HG02763 (cell line): ENCODE measurements around the gene TMEM222.

Experiments used
- ATAC-seq: cut with Tn5 transposase; IDR thresholded peaks from one replicate; pipeline ENCODE4 v1.9.1; 2021; ENCODE audit warnings: mild to moderate bottlenecking, moderate library complexity; ENCODE audit not compliant: unreplicated experiment

Gene TMEM222

DNA sequence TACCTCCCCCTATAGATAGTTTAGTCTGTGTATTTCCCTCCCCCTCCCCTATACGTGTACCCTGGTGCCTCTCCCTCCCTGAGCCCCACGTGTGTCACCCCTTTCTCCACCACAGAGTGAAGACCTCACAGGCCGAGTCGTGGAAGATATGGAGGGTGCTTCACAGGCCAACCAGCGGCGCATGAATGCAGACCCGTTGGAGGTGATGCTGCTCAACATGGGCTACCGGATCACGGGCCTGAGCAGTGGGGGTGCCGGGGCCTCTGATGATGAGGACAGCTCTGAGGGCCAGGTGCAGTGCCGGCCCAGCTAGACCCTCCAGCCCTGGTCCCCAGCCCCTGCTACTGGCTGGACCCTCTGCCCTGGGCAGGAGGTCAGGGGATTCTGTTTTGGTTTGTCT is 15.9 kb upstream of the TMEM222 start:
- no peak for ATAC-seq

DNA sequence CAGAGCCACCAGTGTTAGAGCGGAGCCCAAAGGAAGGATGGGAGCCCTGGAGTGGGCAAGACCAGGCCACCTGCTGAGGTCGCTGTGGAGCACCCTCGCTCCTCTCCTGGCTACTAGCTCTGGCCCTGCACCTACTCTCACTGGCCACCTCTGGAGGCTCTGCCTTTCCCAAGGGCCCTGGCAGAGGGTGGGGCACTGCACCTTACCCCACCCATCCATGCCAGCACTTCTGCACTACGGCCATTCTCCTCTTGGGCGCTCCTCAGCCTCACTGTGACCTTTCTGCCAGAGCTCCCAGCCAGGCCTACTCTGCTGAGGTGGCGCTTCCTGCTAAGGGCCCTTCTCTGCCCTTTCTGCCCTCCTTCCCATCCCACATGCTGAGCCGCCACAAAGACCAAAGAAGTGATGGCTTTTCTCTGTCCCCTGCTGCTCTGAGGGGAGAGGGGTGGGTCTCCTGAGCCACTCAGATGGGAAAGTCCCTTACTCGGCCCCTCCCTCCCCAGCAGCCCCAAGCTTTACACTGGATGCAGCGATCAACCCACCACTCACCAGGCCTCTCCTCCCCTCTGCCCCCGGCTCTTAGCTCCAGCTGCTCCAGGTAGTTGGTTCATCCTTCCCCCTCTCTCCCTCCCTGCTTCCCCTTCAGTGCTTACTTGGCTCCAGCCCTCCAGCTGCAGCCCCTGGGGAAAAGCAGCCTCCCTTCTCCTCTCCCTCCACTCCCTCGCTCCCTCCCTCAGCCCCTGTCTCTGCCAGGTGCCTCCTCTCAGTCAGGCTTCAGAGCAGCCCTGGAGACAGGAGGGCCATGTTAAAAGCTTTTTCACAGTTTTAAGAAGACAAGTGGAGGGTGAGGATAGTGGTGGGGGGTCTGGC is 14.8 kb upstream of the TMEM222 start:
- ATAC-seq, result no peak

DNA sequence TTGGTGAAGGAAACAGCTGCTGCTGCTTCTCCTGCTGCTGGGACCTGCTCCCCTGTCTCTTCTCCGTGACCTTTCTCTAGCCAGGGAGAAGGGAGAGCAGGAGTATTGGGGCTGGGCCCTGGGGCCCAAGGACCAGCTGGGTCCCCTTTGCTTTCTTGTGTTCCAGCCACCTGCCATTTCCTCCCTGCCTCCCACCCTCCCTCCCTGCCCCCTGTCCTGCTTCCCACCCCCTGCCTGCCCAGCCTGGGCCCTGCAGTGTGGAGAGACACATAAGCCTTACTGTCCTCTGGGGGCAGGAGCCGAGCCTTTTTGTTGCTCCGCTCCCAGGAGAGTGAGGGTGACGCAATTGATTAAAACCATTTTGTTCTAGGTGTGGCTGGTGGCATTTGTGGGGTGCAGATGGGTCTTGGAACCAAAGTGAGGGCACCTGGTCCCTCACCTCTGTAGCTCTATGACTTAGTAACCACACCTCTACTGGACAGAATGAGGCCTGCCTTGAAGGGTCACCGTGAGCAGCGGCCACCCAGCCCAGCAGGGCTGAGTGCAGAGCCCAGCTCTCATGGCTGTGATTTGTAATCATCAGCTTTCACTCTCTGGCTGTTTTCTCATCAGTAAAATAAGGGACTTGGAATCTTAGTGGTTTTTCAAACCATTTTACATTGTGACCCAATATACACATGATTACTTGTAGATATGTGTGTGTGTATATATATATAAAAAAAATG is 13.9 kb upstream of the TMEM222 start:
- no peak for ATAC-seq

GRCh38 chr1:27314169-27314568 is 7.8 kb upstream of the TMEM222 start:
- ATAC-seq, result no peak

DNA sequence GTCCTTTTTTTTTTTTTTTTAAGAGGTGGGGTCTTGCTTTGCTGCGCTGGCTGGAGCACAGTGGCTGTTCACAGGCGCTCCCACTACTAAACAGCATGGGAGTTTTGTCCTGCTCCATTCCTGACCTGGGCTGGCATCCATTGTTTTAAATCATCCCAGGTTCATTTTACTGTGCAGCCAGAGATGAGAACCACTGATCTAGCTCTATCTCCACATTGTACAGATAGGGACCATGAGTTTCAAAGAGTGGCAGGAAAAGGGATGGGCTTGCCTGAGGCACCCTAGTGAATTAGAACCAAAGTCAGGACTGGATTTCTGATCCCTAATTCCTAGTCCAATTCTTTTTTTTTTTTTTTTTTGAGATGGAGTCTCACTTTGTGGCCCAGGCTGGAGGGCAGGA is 7.2 kb upstream of the TMEM222 start:
- ATAC-seq, result no peak

GRCh38 chr1:27316860-27317259 is 5.1 kb upstream of the TMEM222 start:
- ATAC-seq, result no peak

- no peak for ATAC-seq
Measured at GRCh38 chr1:27318136-27318535, 3.8 kb upstream of the TMEM222 start.

DNA sequence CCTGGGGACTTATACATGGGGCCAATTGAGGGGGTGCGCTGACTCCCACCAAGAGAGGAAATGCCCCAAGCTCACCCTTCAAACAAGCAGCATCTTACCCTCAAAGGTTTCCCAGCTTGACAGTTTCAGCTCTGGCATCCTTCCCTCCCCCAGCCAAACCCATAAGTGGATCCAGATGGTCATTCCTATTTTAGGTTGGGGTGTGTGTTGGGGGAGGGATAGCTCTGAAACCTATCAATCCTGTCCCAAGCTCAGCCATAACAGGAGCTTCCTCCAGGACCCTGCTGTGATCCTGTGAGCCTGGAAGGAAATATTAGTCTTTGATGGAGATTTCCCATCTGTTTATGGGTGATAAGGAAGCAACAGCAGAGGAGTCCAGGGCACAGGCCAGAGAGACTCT is 3.4 kb upstream of the TMEM222 start:
- no peak for ATAC-seq

GRCh38 chr1:27322569-27323240 is 742 bp downstream of the TMEM222 start:
- ATAC-seq, result no peak

- no peak for ATAC-seq
Measured at GRCh38 chr1:27325286-27325685, 3.3 kb downstream of the TMEM222 start.

GRCh38 chr1:27327964-27328363 is 6.0 kb downstream of the TMEM222 start:
- no peak for ATAC-seq

DNA sequence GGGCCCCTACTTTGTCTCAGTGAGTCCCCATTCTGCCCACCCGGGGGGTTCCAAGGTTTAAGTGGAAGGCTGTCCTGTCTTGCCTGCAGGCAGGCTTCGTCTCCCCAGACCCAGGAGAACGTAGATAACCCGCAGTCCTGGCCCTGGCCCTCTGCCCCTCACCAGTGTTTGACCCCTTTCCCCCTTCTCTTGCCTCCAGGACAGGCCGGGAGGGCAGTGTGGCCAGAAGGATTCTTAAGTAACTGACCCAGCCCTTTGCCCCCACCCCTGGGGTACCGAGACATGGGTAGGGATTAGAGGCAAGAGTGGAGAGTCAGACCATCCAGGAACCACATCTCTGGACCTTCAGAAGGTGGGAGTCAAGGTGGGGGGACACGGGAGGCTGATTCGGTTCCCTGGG is 8.8 kb downstream of the TMEM222 start:
- ATAC-seq, result no peak

- no peak for ATAC-seq
Measured at GRCh38 chr1:27331426-27331825, 9.5 kb downstream of the TMEM222 start.

GRCh38 chr1:27331922-27332321 is 10.0 kb downstream of the TMEM222 start:
- ATAC-seq, result no peak

- no peak for ATAC-seq
Measured at GRCh38 chr1:27332536-27333281, 10.7 kb downstream of the TMEM222 start.

DNA sequence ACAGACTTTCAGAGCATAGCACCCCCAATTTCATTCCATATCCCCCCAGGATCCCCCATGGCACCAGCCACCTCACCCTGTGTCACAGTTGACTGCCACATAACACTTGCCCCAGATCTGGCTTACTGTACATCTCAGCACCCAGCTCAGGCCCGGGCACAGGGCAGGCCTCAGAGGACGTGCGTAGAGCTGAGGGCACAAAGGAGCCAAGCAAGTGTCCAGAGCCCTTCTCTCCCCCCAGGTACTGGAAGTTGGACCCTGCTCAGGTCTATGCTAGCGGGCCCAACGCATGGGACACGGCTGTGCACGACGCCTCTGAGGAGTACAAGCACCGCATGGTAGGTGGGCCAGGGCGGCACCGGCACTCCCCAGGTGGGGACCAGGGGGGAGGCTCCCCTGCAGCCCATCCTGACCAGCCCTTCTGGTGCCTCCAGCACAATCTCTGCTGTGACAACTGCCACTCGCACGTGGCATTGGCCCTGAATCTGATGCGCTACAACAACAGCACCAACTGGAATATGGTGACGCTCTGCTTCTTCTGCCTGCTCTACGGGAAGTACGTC is 11.8 kb downstream of the TMEM222 start:
- no peak for ATAC-seq

DNA sequence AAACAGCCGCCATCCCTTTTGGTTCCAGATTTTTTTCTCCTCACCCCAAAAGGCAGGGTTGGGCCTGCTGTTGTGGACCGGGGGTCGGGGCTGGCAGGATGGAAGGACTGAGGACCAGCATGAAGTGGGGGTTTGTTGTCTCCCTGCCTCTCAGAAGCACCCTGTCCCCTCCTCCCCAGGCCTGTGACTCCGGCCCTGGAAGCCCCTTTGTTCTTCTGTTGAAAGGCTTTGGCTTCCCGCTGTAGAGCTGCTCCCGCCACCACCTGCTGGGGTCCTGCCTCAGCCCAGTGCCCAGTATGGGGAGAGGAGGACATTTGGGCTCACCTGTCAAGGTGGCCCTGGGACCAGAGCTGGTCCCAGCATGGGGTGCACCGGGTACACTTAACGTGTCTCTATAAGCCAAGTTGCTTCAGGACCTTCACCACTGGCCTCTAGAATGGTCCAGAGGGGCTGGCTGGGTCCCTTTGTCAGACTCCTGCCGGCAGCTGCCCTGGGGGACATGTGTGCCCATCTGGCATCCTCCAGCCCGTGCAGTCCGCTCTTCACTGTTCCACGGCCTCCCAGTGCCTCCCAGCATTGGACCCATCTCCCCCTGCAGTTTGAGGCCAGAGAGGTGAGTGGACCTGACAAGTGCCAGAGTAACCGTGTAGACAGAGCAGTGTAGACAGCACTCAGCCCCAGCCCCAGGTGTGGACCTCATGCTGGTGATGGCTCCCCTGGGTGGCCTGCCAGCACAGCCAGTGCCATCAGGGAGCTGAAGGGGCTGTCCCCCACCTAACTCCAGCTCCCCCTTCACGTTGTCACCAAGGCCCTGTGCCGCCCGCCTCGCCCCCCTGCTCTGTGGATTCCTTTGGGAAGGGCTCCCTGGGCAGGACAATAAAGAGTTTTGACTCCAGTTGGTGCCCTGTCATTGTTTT is 13.8 kb downstream of the TMEM222 start:
- no peak for ATAC-seq

- ATAC-seq, result no peak
Measured at GRCh38 chr1:27336756-27337155, 14.8 kb downstream of the TMEM222 start.

GRCh38 chr1:27338751-27339150 is 16.8 kb downstream of the TMEM222 start:
- no peak for ATAC-seq

- no peak for ATAC-seq
Measured at GRCh38 chr1:27339213-27339612, 17.2 kb downstream of the TMEM222 start.
